ENCODE data around the gene ERVW-1.
"Not testable (repeated sequence)": the region's sequence is repeated elsewhere in the genome, so short reads cannot be mapped to it uniquely, and the experiment has no call there.

The ERVW-1 gene

DNA sequence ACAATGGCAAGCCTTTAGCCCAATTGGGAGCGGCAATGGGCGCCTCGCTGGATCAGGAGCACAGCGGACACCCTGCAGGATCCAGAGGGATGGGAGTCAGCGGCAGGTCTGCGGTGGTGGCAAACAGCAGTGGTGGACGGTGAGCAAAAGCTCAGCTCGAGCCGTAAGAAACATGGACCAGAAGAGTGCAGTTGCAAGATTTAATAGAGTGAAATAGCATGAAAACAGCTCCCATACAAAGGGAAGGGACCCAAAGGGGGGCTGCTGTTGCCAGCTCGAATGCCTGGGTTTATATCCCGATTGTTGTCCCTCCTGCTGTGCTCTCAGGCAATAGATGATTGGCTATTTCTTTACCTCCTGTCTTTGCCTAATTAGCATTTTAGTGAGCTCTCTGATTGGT lies at the start of gene ERVW-1:
TSS of gene ERVW-1 (minus strand) at position 266 of the 400 bp plus-strand sequence. CDS start 7,565 bp downstream, outside the sequence.
- not testable (repeated sequence) for DNase-seq (ENCODE audit: low spot score)

GRCh38 chr7:92523110-92523509 lies 45.4 kb upstream of the ERVW-1 start:
- DNase-seq (ENCODE audit: low spot score), result no peak

DNA sequence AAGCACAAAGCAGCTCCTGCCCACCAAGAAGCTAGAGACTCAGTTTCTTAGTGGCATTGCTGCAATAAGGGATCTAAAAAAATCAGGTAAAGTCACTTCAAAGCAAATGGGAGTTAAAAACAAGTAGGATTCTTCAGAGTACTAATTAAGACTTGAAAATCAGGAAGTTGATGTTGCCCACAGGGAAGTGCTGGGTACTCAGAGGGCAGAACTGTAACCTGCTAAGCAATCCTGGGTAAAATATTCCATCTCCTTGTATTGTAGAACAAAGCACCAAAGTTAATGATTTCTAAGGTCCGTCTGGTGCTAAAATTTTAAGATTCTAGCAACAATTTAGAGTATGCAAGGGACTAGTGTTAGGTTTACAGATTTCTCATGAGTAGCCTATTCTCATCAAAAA lies 42.3 kb upstream of the ERVW-1 start:
- DNase-seq (ENCODE audit: low spot score), result no peak

- no peak for DNase-seq (ENCODE audit: low spot score)
Observed at GRCh38 chr7:92517631-92518030, 39.9 kb upstream of the ERVW-1 start.

DNA sequence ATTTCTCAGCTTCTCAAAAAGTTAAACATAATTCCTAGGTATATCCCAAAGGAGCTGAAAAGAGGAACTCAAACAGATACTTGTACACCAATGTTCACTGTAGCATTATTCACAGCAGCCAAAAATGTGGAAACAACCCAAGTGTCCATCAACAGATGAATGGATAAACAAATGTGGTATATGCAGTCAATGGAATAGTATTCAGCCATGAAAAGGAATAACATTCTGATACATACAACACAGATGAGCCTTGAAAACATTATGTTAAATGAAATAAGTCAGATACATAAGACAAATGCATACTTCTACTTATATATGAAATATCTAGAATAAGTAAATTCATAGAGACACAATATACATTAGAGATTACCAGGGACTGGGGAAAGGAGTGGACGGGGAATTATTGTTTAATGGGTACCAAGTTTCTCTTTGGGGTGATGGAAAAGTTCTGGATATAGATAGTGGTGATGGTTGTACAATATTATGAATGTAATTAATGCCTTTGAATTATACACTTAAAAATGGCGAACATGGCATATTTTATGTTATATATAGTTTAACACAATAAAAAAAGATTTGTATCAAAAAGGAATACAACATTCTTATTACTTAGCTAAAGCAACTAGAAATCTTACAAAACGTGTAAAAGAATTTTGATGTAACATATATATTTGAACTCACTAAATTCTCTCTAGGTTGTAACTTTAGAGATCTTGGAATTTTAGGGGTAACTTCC lies 35.6 kb upstream of the ERVW-1 start:
- no peak for DNase-seq (ENCODE audit: low spot score)

DNA sequence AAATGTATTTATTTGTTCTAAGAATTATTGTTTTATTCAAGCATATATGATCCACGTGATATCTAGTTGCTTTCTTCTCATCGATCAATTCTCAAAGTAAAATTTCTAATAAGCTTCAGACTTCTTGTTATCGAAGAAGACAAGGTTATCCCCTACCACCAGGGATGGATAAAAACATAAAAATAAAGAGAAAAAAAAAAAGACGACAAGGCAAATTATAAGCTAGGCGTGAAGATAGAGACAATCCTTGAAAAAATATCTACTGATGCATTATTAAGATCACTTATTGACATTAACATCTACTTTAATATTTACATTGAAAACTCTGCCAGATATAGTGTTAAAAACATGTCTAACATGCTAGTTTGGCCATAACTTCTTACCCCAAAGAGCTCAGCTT lies 31.2 kb upstream of the ERVW-1 start:
- DNase-seq (ENCODE audit: low spot score), result no peak

DNA sequence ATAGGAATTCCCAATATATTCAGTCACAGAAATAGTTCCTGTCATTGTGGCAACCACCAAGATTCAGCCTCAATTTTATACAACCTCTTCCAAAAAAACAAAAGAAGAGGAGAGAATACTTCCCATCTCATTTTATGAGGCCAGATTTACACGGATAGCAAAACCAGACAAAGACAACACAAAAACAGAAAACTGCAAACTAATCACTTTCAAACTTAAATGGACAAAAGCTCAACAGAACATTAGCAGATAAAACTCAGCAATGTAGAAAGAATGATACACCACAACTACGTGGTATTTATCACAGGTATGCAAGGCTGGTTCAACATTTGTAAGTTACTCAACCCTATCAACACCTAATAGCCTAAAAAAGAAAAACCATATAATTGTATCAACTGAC lies 28.6 kb upstream of the ERVW-1 start:
- DNase-seq (ENCODE audit: low spot score), result no peak

GRCh38 chr7:92504563-92504962 lies 26.8 kb upstream of the ERVW-1 start:
- DNase-seq (ENCODE audit: low spot score), result no peak

- no peak for DNase-seq (ENCODE audit: low spot score)
Observed at GRCh38 chr7:92503767-92504166, 26.0 kb upstream of the ERVW-1 start.

- DNase-seq (ENCODE audit: low spot score), result no peak
Observed at GRCh38 chr7:92498557-92498956, 20.8 kb upstream of the ERVW-1 start.

- no peak for DNase-seq (ENCODE audit: low spot score)
Observed at GRCh38 chr7:92496876-92497275, 19.1 kb upstream of the ERVW-1 start.

GRCh38 chr7:92489634-92490033 lies 11.9 kb upstream of the ERVW-1 start:
- no peak for DNase-seq (ENCODE audit: low spot score)

DNA sequence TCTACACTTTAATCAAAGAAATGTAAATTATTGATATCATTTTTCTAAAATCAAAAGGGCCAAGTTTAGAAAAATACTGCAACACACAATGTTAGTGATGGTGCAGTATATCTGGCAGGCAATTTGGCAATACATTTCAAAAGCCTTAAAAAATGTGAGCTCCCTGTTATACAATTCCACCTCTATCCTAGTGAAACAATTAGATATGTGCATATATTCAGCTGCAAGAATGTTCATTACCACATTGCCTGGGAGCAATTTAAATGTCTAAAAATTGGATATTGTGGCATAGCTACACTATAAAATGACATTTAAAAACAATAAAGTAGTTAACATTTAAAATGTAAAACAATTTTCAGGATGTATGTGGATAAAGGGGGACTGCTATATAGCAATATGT lies 10.1 kb upstream of the ERVW-1 start:
- DNase-seq (ENCODE audit: low spot score), result no peak

GRCh38 chr7:92485974-92486373 lies 8.2 kb upstream of the ERVW-1 start:
- no peak for DNase-seq (ENCODE audit: low spot score)

DNA sequence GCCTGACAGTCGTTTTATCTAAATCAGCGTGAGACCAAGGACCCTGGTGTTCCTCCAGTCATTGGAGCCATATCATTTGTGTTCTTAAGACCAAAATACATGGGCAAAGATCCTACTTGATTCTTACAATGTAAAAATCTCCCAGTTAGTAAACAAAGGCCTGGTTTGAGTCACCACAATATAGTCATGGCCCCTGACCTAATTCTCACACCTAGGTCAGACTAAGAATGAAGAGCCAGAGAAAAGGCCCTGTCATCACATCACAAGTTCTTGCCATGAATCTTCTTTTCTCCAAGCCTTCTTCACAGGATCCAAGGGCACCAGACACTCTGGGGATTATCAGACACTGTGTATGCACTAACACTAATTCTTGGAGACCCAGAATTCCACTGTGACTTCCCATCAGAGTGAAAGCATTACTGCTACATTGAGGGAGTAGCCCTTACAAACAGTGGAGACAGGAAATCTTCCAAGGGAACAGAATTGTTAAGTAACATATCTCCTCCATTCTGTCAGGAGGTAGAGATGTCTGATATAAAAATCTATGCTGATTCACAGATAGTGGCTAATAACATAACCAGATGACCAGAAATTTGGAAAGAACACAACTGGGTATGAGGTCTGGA lies 7.6 kb upstream of the ERVW-1 start:
- no peak for DNase-seq (ENCODE audit: low spot score)

GRCh38 chr7:92484226-92484625 lies 6.5 kb upstream of the ERVW-1 start:
- DNase-seq (ENCODE audit: low spot score), result not testable (repeated sequence)

- DNase-seq (ENCODE audit: low spot score), result not testable (repeated sequence)
Observed at GRCh38 chr7:92483624-92484023, 5.9 kb upstream of the ERVW-1 start.

DNA sequence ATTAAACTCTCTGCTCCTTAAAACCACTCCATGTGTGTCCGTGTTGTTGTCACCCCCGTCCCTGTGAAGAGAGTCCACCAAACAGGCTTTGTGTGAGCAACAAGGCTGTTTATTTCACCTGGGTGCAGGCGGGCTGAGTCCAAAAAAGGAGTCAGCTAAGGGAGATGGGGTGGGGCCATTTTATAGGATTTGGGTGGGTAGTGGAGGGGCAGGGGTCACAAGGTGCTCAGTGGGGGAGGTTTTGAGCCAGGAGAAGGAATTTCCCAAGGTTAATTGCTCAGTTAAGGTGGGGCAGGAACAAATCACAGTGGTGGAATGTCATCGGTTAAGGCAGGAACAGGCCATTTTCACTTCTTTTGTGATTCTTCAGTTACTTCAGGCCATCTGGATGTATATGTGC lies 1.4 kb upstream of the ERVW-1 start:
- not testable (repeated sequence) for DNase-seq (ENCODE audit: low spot score)

DNA sequence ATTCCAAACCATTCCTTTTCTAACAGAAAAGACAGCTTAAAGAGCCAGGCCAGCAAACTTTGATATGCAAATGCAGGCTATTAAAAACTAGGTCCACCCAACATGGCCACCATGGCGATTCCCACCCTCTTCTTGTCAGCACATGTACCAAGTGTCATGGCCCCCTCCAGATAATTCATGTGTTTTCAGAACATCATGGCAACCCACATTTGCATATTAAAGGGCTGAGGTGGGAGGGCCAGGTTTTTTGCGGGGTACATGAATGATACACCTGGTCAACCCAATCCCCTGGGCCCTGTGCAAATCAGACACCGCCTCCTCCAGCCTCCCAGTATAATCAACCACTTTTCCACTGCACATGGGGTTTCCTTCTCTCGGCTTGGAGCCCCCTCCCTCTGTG lies 965 bp upstream of the ERVW-1 start:
- no peak for DNase-seq (ENCODE audit: low spot score)

- DNase-seq (ENCODE audit: low spot score), result no peak
Observed at GRCh38 chr7:92478095-92478494, 349 bp upstream of the ERVW-1 start.

DNA sequence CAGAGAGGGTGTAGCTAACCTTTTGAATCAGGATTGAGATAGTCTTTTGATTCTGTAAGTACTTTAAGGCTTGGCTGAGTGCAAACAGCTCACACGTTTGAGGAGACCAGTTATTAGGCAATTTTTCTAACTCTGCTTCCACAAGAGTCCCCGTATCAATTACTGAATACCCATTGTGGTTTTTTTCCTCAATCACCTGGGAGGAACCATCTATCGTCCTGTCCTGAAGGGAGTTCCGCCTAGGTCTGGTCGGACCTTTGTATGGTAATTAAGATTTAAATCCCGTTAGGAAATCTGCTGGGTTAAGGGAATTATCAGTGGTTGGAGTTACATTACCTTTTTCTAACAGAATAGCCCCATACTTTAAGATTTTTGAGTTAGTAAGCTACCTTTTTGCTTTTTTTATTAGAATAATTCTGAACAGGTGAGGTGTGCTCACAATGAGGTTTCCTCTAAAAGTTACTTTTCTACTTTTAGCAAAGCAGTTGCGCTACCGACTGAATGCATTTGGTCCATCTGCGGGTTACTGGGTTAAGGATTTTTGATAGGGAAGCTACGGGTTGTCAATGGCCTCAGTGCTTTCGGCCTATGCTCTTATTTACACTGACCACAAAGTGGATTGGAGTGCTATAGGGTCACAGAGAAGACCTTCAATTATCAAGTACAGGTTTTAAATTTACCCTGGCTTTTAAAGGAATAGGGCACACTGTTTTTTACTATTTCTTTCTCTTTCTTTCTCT lies 1.7 kb downstream of the ERVW-1 start:
- DNase-seq (ENCODE audit: low spot score), result not testable (repeated sequence)

- not testable (repeated sequence) for DNase-seq (ENCODE audit: low spot score)
Observed at GRCh38 chr7:92475261-92475770, 2.4 kb downstream of the ERVW-1 start.

GRCh38 chr7:92473989-92474388 lies 3.8 kb downstream of the ERVW-1 start:
- DNase-seq (ENCODE audit: low spot score), result not testable (repeated sequence)
